SK-N-MC (cell line): Measurements from ENCODE around the gene ERGIC1.

Experiments
- EZH2 ChIP-seq: fragments of 200-600 bp; sonication (generic); IDR thresholded peaks from one replicate; pipeline ENCODE4 v1.6.1; 2017; ENCODE audit warnings: antibody characterized with exemption
- FOXP2 ChIP-seq: optimal IDR thresholded peaks from 2 replicates; pipeline ENCODE3; 2011; ENCODE audit warnings: mild to moderate bottlenecking, moderate library complexity; ENCODE audit not compliant: insufficient read depth; ENCODE audit errors: extremely low read length, control extremely low read depth
- POLR2AphosphoS5 ChIP-seq: IDR thresholded peaks from 2 replicates; pipeline ENCODE4 v1.6.1; 2012; ENCODE audit warnings: mild to moderate bottlenecking, low read depth, low read length, borderline replicate concordance

DNA sequence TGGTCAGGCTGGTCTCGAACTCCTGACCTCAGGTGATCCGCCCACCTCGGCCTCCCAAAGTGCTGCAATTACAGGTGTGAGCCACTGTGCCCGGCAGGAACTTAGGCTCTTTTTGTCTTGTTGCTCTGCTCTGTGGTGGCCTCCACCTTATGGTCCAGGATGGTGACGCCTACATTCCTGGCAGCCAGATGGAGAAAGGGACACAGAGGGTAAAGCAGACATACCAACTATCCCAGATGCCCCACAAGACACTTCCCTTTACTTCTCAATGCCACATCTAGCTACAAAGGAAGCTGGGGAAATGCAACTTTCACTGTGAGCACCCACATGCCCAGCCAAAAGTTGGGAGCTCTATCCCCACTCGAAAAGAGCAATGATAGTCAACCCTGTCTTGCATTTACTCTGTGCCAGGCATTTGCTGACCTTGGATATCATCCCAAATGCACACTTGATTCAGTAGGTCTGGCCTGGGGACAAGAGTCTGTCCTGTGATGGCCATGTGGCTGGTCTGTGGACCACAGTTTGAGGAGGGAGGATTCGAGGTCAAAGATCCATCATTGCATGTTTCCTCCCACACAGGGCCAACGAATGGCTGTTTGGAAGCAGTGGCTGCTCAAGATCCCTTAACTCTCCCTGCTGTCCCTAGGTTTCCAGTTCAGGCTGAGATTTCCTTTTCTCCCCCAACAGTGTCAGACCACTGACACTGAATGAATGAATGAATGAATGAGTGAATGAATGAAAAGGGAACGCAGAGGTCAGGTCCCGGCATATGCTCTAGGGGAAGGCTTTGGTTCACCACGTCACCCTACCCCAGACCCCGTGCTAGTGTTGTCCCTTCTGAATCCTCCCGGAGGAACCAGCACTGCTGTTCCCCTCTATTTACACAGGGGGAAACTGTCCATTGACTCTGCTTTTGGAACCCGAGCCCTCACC lies 1.4 kb upstream of the ERGIC1 start:
- TF ChIP-seq EZH2: no peak
- no peak for TF ChIP-seq FOXP2
- TF ChIP-seq POLR2AphosphoS5: no peak
